NCI-H1694 treated with DMSO at 0.1 percent for 48 hours (cell line): ENCODE measurements around the gene SGPP2.
"Not testable (repeated sequence)": the region's sequence is repeated elsewhere in the genome, so short reads cannot be mapped to it uniquely, and the experiment has no call there.

ENCODE experiments used
- DNase-seq: peaks from one replicate; lab custom pipeline; 2025; lab: John Stamatoyannopoulos, UW

The SGPP2 gene

DNA sequence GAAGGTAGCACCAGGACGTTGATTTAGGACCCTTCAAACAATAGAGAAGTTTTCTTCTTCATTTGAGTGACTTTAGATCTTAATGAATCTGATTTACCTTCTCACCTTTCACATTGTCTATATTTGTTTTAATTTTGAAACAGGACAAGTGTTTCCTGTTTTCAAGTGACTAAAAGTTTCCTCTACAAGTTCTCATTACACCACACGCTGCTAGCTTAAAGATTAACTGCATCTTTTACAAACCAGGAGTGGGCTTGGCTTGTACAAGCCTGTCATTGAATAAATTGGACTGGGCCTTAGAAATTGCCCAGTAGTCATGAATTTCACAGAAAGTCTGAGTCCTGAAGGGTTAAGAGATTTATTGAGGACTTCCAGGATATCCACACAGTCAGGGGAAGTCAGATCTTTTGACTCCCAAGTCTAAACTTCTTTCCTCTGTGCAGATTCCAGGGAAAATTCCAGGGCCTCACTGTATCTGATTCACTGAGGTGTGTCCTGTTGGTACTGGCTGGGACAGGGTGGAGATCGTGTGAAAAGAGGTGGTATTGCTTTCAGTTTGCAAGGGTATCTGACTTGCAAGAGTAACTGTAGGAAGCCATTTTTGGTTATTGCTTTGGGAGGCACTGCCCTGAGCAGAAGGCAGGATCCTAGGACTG lies 3.4 kb downstream of the SGPP2 start:
- no peak for DNase-seq

DNA sequence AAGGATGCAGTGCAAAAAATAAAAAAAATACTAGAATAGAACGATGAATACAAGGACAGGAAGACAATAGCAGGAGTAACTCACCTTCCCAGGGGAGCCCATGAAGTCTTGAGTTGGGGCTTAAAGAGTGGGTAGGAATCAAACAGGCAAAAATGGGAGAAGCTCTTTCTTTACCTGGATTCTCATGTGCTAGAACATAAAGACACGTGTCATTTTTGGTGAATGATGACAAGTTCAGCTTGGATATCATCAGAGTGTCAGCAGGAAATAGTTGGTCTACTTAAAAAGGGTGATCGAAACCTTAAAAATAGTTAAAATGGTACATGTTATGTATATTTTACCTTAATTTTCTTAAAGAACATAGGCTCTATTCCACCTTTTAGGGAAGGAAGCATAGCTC lies 5.7 kb downstream of the SGPP2 start:
- no peak for DNase-seq

- no peak for DNase-seq
Observed at GRCh38 chr2:222430681-222431080, 6.3 kb downstream of the SGPP2 start.

DNA sequence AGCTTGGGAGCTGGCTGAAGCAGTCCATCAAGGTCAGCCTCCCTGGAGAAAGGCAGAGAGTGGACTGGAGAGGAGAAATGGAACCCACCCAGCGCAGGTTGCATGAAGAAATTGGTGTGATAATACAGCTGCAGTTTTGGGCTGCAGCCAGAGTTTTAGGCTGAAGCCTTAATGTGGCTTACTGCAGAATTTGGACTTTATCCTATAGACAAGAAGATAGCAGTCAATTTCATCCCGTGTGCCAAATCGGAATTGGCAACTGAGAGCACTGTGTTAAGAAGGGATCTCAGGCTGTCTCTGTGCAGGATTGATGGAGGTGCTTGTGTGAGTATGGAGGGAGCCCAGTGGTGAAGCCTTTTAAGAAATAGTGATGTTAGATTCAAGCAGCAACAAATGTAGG lies 7.5 kb downstream of the SGPP2 start:
- DNase-seq: no peak

DNA sequence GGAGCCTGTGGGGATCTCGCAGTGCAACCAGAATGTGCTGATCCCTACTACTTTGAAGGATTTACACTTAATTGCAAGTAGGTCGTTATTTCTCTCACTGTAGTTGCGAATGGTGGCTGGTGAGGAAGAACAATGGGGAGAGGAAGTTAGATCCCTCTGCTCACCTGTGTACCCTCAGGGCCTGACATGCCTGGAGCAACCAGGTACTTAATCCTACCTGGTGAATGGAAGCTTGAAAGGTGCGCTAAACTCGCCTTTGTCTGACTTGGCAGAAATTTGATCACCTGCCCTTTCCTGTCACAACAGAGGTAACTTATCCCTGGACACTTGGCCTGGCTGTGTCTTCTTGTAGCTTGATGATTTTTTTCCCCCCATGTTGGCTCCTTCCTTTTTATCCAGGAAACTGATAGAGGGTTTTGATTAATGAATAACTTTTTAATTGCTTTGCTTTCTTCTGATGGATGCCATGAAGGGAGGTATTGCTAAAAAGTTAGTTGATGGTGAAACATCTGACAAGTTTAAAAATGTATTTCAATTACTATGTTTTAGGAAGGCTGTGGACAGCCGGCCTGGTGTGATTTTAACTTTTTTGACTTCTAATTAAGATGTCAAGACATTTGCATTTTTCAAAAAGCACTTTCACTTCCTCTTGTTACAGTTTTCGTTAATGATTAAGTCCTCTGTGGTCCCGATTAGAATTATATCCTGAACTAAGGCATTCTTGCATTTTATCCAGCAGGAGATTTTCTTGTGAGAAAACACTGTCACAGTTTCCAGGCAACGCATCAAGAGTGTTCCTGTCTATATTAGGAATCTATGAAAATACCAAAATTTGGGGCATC lies 9.2 kb downstream of the SGPP2 start:
- DNase-seq: no peak

DNA sequence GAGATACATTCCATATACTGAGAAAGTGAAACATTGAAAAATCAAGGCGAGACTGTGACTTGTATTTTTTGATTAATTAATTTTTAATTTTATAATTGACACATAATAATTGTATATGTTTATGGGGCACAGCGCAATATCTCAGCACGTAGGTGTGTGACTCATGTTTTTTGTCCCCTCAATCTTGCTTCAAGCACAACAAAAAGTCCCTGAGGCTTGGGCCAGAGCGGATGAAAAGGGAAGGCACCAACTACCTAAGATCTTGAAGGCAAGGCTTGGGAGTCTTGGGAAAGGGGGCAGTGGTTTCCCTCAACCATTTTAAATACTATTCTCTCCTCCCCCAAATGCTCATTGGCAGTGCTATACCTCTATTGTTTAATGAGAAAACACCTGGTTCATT lies 9.9 kb downstream of the SGPP2 start:
- no peak for DNase-seq

DNA sequence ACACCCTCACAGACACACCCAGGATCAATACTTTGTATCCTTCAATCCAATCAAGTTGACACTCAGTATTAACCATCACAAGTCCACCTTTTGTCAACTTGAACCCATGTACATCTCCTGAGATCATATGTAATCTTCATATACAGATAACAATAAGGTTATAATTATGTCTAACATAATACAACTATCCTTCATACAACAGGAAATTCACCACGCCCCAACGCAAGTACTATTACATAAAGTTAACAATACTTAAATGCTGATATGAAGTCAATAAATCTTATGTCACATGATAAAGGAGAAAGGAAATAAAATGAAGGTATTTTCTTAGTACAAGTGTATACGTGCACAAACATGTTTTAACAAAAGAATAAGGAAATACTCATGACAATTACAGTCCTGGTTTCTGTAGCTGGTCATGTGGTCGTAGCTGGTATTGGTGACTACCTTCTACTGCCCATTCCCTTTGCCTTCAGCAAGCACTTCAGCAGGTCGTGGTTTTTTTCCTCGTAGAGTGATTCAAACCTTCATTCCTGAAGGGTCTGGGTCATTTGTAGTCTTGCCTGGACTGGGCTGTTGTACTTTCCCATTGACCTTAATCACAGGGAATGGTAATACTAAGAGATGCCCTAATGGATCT lies 11.2 kb downstream of the SGPP2 start:
- not testable (repeated sequence) for DNase-seq

- no peak for DNase-seq
Observed at GRCh38 chr2:222436040-222436413, 11.7 kb downstream of the SGPP2 start.

DNA sequence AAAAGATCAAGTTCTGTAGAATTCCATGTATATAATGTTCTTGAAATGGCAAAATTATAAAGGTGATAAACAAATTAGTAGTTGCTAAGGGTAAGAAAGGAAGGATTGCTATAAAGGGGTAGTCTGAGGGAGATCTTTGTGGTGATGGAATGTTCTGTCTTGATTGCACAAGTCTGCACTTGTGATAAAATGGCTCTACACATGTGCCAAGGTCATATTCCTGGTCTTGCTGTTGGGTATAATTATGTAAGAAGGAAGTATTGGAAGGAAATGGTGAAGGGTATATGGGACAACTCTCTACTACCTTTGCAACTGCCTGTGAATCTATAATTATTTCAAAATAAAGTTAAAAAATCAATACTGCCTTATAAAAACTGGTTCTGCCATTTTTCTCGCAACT lies 15.3 kb downstream of the SGPP2 start:
- DNase-seq: no peak

DNA sequence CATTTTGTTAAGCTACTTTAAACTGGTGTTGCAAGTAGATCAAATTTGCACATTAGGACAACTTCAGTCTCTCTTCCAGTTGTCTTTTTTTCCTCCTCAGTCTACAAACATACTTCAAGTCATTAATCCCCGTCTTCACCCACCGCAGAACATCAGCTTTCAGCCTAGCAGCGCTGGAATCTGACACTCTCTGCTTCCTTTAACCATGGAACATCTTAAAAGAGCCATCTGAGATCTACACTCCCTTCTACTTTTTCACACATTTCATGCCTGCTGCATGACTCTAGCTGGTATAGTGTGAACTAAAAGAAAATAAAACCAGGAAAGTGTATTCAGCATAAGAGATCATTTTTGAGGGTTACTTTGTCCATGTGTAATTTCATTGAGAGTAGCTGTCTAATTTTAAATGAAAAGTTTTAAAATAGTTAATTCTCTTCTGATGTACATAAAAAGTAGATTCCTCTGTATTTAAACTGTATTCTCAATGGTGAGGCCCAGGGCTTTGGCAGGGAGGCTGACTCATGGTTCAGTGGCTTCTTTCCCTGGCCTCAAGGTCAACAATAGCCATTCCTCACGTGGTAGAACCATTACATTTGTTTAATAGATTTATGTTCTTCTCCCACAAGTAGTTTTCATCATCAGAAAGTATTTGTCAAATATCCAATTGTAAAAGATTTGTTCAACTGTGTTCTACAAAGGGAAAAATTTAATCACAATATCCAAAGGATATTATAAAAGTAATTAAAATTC lies 16.5 kb downstream of the SGPP2 start:
- DNase-seq: no peak

- no peak for DNase-seq
Observed at GRCh38 chr2:222442665-222443064, 18.3 kb downstream of the SGPP2 start.

- DNase-seq: no peak
Observed at GRCh38 chr2:222445227-222445626, 20.9 kb downstream of the SGPP2 start.

DNA sequence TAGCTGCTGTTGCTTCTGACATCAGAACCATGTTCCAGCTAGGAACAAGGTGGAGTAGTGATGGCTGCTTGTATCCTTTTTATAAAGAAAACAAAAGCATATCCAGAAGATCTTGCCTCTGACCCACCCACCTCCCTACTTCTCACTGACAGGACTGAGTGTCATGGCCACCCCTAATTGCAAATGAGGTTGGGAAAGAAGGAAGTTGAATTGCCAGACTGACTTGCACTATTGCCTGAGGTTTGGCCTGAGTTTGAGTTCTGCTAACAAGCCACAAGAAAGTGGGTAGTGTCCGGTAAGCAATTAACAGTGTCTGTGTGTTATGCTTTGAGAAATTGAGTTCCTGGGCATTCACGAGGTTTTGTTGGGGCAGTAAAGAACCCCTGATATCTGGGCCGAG lies 22.8 kb downstream of the SGPP2 start:
- DNase-seq: no peak

- DNase-seq: peak; percentile 98
Observed at GRCh38 chr2:222448748-222449181, 24.4 kb downstream of the SGPP2 start.

- peak; percentile 88 for DNase-seq
Observed at GRCh38 chr2:222450021-222450420, 25.7 kb downstream of the SGPP2 start.

DNA sequence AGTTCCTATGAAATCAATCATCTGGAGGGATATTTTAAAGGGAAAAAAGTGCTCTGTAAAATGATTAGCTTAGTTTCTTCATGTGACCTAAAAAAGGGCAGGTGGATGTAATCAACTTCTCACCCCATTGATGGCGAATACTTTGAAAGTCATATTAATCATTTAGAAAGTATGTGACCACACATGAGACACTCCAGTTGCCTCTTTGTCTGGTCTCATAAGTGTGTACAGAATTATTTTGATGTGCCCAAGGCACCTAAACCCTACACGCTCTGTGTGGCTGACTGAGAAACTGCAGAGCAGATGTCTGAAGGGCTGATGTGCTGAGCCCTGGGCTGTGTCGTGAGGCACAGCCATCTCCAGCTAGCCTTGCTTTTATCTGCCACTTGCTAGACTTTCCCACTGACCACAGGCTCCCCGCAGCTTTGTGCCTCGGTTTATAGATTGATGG lies 26.9 kb downstream of the SGPP2 start:
- peak; percentile 86 for DNase-seq

- no peak for DNase-seq
Observed at GRCh38 chr2:222452422-222452950, 28.1 kb downstream of the SGPP2 start.

DNA sequence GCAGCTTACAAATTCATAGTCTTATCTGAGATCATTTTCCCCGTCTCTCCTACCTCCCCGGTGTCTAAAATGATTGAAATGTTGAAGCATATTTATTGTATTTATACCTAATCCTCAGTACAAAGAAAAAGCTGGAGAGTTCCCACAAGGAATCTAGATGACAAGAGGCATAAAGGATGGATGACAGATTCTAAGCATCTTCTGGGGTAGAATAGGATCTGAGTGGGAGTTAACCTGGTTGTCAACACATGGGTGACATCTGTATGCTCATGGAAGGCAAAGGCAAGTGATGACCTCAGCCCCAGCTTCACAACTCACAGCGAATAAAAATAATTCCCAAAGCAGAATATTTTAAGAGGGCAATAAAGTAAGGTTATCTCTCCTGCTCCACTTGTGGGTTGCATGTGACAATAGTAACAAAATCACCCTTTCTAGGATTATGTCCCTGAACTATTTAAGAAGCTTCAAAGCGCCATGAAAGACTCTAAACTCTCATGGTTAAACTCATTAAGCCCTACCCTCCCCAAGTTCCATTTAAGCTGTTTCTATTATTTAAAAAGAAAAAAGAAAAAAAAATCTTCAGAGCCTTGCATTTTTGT lies 32.2 kb downstream of the SGPP2 start:
- DNase-seq: no peak

GRCh38 chr2:222459983-222460382 lies 35.6 kb downstream of the SGPP2 start:
- no peak for DNase-seq

DNA sequence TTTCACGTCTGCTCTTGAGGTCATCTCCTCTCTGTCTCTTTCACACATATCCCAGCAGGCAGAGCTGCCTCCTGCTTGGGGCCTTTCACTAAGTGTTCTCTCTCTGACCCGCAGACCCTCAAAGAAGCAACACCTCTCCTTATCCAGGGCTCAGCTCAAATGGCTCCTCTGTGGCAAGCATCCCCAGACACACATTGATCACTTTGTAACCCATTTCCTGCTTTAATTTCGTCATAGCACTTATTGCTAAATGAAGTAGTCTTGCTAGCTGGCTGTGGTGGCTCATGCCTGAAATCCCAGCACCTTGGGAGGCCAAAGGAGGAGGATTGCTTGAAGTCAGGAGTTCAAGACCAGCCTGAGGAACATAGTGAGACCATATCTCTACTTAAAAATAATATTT lies 41.4 kb downstream of the SGPP2 start:
- no peak for DNase-seq

DNA sequence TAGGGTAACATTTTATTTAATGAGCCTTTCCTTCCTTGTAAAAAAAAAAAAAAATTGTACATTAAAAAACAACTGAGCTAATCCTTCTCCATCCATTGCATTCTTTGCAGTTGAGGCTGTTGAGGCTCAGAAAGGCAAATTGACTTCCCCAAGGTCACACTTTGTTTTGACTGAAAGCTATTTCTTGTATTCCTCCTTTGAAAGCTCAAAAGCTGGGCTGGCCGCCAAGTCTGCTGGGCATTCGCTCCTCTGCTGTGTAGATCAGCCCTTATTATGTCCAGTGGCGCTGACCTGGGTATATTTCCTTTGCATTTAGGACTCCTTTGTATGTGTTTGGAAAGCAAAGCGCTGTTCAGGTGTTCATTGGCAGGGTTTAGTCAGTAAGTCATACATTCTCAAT lies 44.0 kb downstream of the SGPP2 start:
- no peak for DNase-seq
